Measurements from ENCODE around the gene SERGEF.

DNA sequence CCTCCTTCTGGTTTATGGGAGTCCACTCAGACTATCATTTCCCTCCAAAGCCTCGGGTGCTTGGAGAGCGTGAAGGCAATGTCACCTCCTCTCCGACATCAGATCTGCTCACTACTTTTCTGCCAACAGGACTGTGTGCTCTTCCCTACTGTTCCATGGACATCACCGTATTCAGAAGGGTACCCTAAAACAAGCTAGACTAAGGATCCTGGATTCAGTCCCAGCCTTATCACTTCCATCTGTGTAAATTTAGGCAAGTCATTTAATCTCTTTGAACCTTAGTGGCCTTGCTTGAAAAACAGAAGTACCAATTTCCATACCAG is 200.0 kb downstream of the SERGEF start:
- TF ChIP-seq, protein P1, sequence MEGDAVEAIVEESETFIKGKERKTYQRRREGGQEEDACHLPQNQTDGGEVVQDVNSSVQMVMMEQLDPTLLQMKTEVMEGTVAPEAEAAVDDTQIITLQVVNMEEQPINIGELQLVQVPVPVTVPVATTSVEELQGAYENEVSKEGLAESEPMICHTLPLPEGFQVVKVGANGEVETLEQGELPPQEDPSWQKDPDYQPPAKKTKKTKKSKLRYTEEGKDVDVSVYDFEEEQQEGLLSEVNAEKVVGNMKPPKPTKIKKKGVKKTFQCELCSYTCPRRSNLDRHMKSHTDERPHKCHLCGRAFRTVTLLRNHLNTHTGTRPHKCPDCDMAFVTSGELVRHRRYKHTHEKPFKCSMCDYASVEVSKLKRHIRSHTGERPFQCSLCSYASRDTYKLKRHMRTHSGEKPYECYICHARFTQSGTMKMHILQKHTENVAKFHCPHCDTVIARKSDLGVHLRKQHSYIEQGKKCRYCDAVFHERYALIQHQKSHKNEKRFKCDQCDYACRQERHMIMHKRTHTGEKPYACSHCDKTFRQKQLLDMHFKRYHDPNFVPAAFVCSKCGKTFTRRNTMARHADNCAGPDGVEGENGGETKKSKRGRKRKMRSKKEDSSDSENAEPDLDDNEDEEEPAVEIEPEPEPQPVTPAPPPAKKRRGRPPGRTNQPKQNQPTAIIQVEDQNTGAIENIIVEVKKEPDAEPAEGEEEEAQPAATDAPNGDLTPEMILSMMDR (IDR thresholded peaks at IDR 0.05): no peak
- TF ChIP-seq POLR2A (IDR thresholded peaks at IDR 0.05): no peak
